ENCODE data around the gene FIGLA. TPM values are rescaled to one million over a fixed set of nuclear protein-coding genes. Genes with fewer than 3 reads are reported as not detected.

FIGLA gene
- total RNA-seq, 1 experiment from 2014 or later, result not detected

- TF ChIP-seq JUND (IDR thresholded peaks at IDR 0.05), result no peak
Measured at GRCh38 chr2:70808983-70809958, 18.8 kb upstream of the FIGLA start (continued).

GRCh38 chr2:70807828-70808118 lies 17.3 kb upstream of the FIGLA start:
- Histone ChIP-seq H4K20me1 (ENCODE audit: insufficient read depth) (no peaks in the 10 kb centered on the region), H3K4me3 (replicated peaks in 1 of 2; ENCODE audit: low read depth in 1 of 2, low read length in 2 of 2) (no peak overlapping the region), H2AFZ (ENCODE audit: low read depth, low read length, poor library complexity, severe bottlenecking) (no peak overlapping the region), H3K27ac (ENCODE audit: low read depth, low read length) (no peak overlapping the region), H3K9ac (ENCODE audit: low read length) (no peak overlapping the region), H3K79me2 (ENCODE audit: insufficient read depth, low read length) (no peaks in the 10 kb centered on the region), H3K9me3 (ENCODE audit: control insufficient read depth in 1 of 2, insufficient read depth in 1 of 2, low read depth in 1 of 2, low read length in 2 of 2) (no peaks in the 10 kb centered on the region), H3K36me3 (ENCODE audit: control insufficient read depth in 1 of 2, insufficient read depth in 2 of 2, low read length in 2 of 2) (no peaks in the 10 kb centered on the region), H3K27me3 (ENCODE audit: insufficient read depth, low read length) (no peaks in the 10 kb centered on the region), H3K4me2 (ENCODE audit: low read length) (no peak overlapping the region), H3K4me1 (ENCODE audit: control insufficient read depth in 1 of 2, insufficient read depth in 2 of 2, low read length in 2 of 2) (no peaks in the 10 kb centered on the region), H3K9me2 (ENCODE audit: insufficient read depth) (no peaks in the 10 kb centered on the region)
- CTCF ChIA-PET, result no interaction called here
- ATAC-seq (no peak), DNase-seq (ENCODE audit: low read depth, low spot score) (no peak)
- no peak for TF ChIP-seq ZFX (IDR thresholded peaks at IDR 0.05)
- no peak for TF ChIP-seq POLR2AphosphoS5 (IDR thresholded peaks at IDR 0.05; ENCODE audit: low read depth, low read length)
- TF ChIP-seq TCF7L2 (IDR thresholded peaks at IDR 0.05; ENCODE audit: borderline replicate concordance, extremely low read depth, insufficient read depth, insufficient read length), result no peak
- no peak for TF ChIP-seq MAX (IDR thresholded peaks at IDR 0.05)
- no peak for TF ChIP-seq ELF1 (IDR thresholded peaks at IDR 0.05; ENCODE audit: borderline replicate concordance, low read depth)
- TF ChIP-seq CTCF (IDR thresholded peaks at IDR 0.05 in 2 of 3, conservative IDR thresholded peaks at IDR 0.05 in 1 of 3; ENCODE audit: borderline replicate concordance in 1 of 3, insufficient read depth in 1 of 3, low read depth in 2 of 3, low read length in 2 of 3), result no peak
- TF ChIP-seq SP1 (IDR thresholded peaks at IDR 0.05; ENCODE audit: low read depth), result no peak
- TF ChIP-seq CEBPB (IDR thresholded peaks at IDR 0.05; ENCODE audit: low read depth), result no peak
- no peak for TF ChIP-seq JUND (IDR thresholded peaks at IDR 0.05)
- POLR2A ChIA-PET, result no interaction called here
- BruUV-seq (replicated peaks), result no TSS peak
- intact Hi-C loops (cut with micrococcal nuclease), result no loop called here
- RAD21 ChIA-PET (ENCODE audit: low non-redundant PET in 1 of 2, low total read pairs in 2 of 2, uncharacterized antibody in 2 of 2, unreplicated experiment in 2 of 2), result no interaction called here
